T47D (cell line): ENCODE measurements around the gene SNRK.

Source experiments
- DNase-seq, 2 experiments: peaks; one replicate each; pipeline versions ENCODE4 v3.0.0 to v3.0.0-alpha.2; 2011 to 2012; ENCODE audit warnings: low read depth in 1 of 2, low spot score in 1 of 2
- JUND ChIP-seq: IDR thresholded peaks from 2 replicates; pipeline ENCODE4 v1.6.1; 2012; ENCODE audit warnings: low read depth
- in situ Hi-C: cut with HindIII; loops from 2 replicates; pipeline ENCODE4 v1.10.0; 2016; ENCODE audit warnings: low sequenced_read_pairs, low pct_unique_long_range_greater_than_20kb

SNRK gene

GRCh38 chr3:43302116-43302880 is 16.0 kb downstream of the SNRK start:
- no peak for DNase-seq
- in situ Hi-C loops: no loop called here
- no peak for TF ChIP-seq JUND

- TF ChIP-seq JUND: no peak
- no peak for DNase-seq
- in situ Hi-C loops: no loop called here
These were observed 17.8 kb downstream of the SNRK start for GRCh38 chr3:43304126-43304525.

- DNase-seq: no peak
- in situ Hi-C loops: no loop called here
- no peak for TF ChIP-seq JUND
These were observed 20.9 kb downstream of the SNRK start for GRCh38 chr3:43307226-43307625.

- no peak for DNase-seq
- no peak for TF ChIP-seq JUND
- in situ Hi-C loops: no loop called here
These were observed 21.3 kb downstream of the SNRK start for GRCh38 chr3:43307649-43308048.

- no peak for TF ChIP-seq JUND
- DNase-seq: no peak
- in situ Hi-C loops: no loop called here
These were observed 23.3 kb downstream of the SNRK start for GRCh38 chr3:43309372-43310305.

GRCh38 chr3:43316783-43317460 is 30.6 kb downstream of the SNRK start:
- DNase-seq: no peak
- no peak for TF ChIP-seq JUND
- in situ Hi-C loops: no loop called here

- DNase-seq: no peak
- TF ChIP-seq JUND: no peak
- in situ Hi-C loops: no loop called here
These were observed 31.3 kb downstream of the SNRK start for GRCh38 chr3:43317461-43318316.

GRCh38 chr3:43319376-43319775 is 33.0 kb downstream of the SNRK start:
- in situ Hi-C loops: no loop called here
- no peak for TF ChIP-seq JUND
- no peak for DNase-seq

GRCh38 chr3:43319794-43320193 is 33.5 kb downstream of the SNRK start:
- no peak for TF ChIP-seq JUND
- no peak for DNase-seq
- in situ Hi-C loops: no loop called here

- in situ Hi-C loops: no loop called here
- TF ChIP-seq JUND: no peak
- DNase-seq: no peak
These were observed 33.9 kb downstream of the SNRK start for GRCh38 chr3:43320288-43320687.

GRCh38 chr3:43323541-43323940 is 37.2 kb downstream of the SNRK start:
- DNase-seq: no peak
- in situ Hi-C loops: no loop called here
- TF ChIP-seq JUND: no peak

GRCh38 chr3:43326891-43327581 is 40.7 kb downstream of the SNRK start:
- no peak for DNase-seq
- in situ Hi-C loops: no loop called here
- no peak for TF ChIP-seq JUND
